Fibroblast of the conjunctiva (primary cell): ENCODE results near the gene TRIM74.
"Not testable (repeated sequence)": the region's sequence is repeated elsewhere in the genome, so short reads cannot be mapped to it uniquely, and the experiment has no call there.

ENCODE experiments used
- DNase-seq: peaks from one replicate; pipeline ENCODE4 v3.0.0-alpha.2; 2010; ENCODE audit warnings: low read depth

The TRIM74 gene

DNA sequence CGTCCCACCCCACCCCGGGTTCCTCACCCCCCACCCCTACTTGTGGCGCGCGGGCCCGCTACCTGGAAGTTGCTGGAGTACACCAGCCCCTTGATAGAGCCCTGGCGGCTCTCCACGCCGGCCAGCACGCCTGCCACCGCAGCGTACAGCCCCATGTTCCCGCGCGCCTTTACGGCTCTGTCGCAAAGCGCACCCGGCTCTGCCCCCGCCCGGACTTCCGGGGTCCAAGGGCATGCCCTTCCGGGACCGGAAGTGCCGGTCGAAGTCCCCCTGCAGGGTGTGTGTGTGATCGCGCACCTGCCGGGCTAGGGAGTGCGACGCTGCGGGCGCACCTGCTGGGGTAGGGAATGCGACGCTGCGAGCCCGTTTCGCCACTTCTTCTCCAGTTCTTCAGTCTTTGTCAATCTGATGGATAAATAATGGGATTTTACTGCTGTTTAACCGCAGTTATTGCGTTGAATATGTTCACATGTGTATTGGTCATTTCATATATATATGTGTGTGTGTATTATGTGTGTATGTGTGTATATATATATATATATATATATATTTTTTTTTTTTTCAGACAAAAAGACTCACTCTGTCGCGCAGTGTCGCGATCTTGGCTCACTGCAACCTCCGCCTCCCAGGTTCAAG lies 14.6 kb downstream of the TRIM74 start:
- not testable (repeated sequence) for DNase-seq

DNA sequence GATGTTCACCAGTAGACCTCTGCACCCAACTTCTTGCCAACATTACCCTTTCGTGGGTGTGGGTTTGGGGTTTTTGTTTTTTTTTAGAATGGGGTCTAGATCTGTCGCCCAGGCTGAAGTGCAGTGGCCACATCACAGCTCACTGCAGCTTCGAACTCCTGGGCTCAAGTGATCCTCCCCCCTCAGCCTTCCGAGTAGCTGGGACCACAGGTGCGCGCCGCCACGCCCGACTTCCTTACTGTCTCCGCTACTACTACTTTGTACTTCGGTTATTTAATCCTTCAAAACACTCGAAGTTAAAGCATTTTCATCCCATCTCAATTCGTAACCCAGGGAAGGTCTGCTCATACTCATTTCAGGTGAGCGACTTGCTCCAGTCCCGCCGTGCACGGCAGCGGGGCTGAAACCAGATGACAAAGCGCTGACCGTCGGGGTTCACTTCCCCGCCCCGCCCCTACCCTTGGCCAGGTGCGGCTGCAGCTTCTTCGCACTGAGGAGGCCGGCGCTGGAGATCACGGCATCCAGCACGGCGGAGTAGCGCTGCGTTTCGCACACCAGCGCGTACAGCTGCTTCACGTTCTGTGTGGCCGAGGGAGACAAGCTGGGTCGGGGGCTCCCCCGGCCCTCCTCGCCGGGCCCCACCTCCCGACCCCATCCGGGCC lies 15.2 kb downstream of the TRIM74 start:
- not testable (repeated sequence) for DNase-seq

DNA sequence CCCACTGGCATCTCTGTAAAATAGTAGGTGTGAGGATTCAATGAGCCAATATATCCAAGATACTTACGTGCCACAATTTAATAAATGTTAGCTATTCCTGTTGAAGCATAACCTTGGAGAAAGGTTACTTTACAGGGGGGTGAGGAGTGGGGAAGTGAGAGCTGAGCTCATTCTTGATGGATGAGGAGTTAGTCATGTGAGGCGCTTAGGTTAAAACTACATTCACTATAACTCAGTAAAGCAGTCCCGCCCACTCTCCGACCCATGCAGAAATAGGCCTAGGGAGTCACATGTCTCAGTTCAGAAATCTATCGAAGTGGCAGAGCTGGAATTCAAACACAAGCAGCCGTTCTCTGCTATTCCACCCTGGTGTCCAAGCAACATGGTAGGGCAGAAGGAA lies 18.8 kb downstream of the TRIM74 start:
- not testable (repeated sequence) for DNase-seq

DNA sequence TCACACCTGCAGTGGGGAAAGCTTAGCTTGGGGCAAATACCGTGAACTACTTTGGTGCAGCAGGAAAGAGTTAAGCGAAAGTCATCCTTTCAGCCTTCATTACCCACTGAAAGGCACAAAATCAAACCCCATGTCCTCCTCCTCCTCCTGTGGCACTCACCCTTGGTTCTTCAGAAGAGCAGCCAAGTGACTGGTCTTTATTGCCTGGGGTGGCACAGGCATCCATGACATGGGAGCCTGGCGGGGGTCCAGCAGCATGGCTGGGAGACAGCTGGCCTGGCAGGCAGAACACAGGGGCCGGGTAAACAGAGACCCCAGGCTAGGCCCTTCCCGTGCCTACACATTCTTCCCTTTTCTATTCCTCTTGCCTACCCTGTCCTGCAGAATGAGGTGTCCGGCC lies 19.6 kb downstream of the TRIM74 start:
- not testable (repeated sequence) for DNase-seq

DNA sequence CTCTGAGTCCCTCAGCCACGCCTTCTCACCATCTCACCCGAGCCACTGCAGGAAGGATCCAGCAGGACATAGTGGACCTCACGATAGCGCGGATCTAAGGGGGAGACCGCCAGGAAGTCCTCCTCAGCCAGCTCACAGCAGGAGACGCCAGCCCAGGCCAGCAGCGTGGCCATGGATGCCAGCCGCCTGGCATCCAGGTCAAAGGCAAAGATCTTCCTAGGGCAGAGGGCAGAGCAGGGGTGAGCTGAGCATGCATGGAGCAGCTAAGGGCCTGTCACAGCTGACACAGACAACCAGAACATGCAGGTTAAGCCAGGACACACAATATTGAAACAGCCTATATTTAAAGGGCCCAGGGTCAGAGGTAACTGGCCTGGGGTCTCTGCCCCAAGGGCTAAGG lies 20.0 kb downstream of the TRIM74 start:
- not testable (repeated sequence) for DNase-seq

DNA sequence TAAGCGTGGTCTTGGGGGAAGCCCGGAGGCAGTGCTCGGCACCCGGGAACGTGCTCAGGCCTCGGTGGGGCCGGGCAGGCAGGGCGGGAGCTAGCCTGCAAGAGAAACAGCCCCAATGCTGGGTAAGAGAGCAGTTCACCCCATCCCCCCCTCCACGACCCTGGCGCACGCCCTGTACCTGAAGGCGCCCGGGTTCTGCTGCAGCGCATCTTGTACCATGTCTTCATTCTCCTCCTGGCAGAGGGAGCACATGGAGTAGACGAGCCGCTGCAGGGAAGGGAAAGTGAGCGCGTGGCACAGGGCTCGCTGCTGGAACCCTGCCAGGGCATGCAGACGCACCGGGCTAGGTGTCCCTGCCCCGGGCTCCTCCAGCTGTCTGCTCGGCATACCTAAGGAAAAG lies 20.6 kb downstream of the TRIM74 start:
- DNase-seq: not testable (repeated sequence)

DNA sequence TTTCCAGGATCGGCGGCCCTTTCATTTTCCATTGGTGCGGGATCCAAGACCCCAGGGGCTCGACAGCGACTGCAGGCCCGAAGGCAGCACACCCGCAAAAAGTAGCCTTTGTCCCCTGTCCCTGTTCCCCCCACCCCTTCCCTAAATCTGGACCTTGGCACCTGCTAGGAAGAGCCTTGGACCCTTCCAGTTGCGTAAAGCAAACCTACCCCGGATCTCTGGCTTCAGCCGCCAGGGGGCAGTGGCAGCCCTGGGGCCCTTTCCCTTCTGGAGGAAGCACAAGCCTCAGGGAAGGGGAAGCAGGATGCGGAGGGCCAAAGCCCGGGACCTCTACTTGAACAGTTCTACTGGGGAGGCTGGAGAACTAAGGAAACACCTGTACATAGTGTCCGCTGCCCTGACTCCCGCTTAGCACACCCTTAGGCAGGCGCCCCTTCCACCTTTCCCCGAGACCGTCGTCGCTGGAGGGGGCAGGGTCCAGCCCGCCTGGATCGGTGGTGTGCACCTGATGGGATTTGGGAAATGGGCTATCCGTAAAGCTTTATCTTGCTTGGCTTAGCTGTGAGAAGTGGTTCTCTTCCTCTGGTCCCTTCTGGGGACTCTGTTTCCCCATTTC lies 23.0 kb downstream of the TRIM74 start:
- DNase-seq: not testable (repeated sequence)

DNA sequence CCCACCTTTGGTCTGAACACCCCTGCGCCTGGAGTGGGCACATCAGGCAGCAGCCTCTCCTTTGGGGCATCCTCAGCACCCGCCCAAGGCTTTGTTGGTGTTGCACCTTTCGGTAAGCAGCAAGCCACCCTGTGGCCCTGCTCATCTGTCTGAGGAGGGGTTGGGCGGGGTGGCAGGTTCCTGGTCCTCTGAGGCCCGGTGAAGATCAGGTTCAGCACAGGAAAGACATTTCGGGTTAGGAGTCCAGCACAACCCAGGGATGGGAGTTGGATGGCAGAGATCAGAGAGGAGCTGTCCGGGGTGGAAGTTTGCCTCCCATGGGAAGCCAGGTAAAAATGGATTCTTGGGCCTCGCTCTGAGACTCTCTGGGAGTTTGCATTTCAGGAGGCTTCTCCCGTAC lies 23.7 kb downstream of the TRIM74 start:
- DNase-seq: not testable (repeated sequence)

DNA sequence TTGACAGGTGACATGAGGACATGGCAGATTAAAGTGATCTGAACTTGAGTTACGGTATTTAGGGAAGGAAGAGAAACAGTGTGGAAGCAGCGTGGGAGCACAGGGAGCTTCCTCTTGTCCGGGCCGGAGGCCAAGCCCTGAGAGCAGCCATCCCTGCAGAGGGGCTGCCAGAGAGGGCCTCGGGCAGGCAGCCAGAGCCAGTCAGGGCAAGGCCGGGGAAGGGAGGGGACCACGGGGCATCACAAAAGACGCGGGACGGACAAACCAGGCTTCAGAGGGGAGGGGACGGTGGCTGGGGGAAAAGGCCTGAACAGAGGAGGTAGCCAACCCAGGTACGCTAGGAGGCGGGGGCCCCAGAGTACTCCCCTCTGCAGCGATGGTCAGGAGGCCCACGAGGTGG lies 24.3 kb downstream of the TRIM74 start:
- DNase-seq: not testable (repeated sequence)

DNA sequence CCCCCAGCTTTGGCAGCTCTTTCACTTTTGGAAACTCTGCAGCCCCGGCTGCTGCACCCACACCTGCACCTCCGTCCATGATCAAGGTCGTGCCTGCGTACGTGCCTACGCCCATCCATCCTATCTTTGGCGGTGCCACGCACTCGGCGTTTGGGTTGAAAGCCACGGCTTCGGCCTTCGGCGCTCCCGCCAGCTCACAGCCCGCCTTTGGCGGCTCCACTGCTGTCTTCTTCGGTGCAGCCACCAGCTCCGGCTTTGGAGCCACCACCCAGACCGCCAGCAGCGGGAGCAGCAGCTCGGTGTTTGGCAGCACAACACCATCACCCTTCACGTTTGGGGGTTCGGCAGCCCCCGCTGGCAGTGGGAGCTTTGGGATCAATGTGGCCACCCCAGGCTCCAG lies 26.3 kb downstream of the TRIM74 start:
- DNase-seq: not testable (repeated sequence)

DNA sequence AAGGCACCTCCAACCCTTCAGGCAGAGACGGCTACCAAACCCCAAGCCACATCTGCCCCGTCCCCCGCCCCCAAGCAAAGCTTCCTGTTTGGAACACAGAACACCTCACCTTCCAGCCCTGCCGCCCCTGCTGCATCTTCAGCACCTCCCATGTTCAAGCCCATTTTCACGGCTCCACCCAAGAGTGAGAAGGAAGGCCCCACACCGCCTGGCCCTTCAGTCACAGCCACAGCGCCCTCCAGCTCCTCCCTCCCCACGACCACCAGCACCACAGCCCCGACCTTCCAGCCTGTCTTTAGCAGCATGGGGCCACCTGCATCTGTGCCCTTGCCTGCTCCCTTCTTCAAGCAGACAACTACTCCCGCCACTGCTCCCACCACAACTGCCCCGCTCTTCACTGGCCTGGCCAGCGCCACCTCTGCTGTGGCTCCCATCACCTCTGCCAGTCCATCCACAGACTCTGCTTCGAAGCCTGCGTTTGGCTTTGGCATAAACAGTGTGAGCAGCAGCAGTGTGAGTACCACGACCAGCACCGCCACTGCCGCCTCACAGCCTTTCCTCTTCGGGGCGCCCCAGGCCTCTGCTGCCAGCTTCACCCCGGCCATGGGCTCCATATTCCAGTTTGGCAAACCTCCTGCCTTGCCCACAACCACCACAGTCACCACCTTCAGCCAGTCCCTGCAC lies 27.1 kb downstream of the TRIM74 start:
- DNase-seq: not testable (repeated sequence)

DNA sequence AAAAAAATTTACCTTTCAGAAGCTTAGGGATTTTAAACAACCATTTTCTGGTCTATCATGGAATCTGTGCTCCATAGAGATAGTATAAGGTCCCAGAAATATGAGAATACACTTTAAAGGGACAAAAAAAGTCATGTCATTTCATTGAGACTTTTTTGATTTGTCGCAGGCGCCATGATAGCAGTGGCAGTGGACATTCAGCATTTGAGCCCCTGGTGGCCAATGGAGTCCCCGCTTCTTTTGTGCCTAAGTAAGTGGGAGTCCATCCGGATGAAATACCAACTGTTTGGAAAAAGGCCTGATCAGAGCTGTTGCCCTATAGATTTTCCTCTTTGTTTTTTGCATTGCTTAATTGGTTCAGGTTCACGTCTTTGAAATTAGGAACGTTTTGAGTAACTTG lies 41.0 kb downstream of the TRIM74 start:
- DNase-seq: not testable (repeated sequence)

DNA sequence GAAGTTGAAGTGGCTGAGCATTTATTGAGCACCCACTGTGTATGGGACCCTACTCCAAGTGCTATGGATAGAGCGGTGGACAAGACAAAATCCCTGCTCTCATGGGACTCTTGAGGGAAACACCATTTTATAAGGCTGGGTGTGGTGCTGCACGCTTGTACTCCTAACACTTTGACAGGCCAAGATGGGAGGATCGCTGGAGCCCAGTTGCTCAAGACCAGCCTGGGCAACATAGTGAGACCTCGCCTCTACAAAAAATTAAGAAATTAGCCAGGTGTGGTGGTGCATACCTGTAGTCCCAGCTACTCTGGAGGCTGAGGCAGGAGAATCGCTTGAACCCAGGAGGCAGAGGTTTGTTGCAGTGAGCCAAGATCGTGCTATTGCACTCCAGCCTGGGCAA lies 41.5 kb downstream of the TRIM74 start:
- DNase-seq: not testable (repeated sequence)

DNA sequence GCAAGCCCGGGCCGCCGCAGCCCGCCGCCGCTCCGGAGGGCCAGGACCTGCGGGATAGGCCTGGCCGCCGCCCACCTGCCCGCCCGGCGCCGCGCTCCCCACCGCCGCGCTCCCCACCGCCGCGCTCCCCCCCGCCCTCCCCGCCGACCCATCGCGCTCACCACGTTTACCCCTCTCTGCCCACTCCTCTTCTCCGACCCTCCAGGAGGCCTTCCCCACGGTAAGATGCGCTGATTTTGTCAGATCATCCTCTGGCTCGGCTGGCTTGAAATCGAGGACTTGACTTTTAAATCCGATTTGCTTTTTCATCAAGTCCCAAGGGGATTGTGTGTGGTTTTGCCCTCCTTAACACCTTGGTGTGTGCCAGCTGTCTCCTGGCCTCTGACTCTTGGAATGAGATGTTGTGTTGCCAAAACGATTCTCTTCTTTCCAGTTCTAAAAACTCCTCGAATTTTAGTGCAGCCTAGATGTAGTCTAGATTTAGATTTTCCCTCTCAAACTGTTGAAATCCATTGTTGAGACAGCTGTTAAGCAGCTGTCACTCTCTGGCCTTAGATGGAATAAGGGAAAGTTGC lies 43.6 kb downstream of the TRIM74 start:
- peak; percentile 38 for DNase-seq

DNA sequence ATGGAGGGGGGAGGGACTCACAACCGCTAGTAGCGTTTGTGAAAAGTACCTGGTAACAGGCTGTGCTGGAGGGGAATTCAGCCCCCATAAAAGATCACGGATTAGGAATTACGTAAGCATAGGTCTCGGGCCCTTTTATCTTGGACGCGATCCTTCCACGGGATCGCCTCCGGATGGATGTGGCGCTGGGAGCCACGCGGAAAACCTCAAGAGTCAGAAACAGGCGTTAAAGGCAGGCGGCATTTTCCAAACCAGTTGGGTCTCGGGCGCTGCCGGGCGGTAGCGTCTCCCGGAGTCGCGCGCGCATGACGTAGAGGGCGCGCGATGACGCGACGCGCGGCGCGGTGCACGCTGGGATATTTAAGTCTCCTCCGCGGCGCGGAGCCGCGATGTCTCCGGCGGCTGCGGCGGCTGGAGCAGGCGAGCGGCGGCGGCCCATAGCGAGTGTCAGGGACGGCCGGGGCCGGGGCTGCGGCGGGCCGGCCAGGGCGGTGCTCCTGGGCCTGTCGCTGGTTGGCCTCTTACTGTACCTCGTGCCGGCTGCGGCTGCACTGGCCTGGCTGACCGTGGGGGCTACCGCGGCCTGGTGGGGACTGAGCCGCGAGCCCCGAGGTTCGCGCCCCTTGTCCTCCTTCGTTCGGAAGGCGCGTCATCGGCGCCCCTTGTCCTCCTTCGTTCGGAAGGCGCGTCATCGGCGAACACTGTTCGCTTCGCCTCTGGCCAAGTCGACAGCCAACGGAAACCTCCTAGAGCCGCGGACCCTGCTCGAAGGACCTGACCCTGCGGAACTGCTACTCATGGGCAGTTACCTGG lies 44.3 kb downstream of the TRIM74 start, which contains the start of gene POM121:
TSS of gene POM121 (plus strand) at position 363 of the 813 bp plus-strand sequence. CDS start at position 390, 27 bp downstream.
- DNase-seq: peak; percentile 62

DNA sequence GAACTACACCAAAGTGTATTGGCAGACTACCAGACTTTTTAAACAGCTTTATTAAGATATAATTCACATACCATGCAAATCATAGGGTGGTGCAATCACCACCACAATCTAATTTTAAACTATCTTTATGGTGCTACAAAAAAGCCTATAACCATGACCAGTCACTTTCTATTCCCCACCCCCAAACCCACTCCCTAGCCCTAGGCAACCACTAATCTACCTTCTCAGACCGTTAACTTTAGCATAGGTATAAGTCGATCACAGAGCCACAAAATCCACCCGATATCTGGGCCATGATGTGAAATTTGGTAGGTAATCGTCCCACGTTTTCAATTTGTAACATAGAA lies 44.9 kb downstream of the TRIM74 start:
- no peak for DNase-seq

DNA sequence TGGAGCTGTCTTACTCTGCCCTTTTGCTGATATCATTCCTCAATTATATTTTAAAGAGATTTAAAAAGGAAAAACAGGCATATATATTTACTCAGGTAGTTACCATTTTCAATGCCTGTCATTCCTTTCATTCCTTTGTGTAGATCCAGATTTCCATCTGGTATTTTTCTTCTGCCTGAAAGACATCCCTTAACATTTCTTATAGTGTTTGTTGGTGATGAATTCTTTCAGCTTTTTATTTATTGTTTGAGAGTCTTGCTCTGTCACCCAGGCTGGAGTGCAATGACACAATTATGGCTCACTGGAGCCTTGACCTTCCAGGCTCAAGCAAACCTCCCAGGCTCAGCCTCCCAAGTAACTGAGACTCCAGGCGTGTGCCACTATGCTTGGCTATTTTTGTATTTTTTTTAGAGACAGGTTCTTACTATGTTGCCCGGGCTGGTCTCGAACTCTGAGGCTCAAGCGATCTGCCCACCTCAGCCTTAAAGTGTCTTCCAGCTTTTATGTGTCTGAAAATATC lies 50.0 kb downstream of the TRIM74 start:
- DNase-seq: no peak

DNA sequence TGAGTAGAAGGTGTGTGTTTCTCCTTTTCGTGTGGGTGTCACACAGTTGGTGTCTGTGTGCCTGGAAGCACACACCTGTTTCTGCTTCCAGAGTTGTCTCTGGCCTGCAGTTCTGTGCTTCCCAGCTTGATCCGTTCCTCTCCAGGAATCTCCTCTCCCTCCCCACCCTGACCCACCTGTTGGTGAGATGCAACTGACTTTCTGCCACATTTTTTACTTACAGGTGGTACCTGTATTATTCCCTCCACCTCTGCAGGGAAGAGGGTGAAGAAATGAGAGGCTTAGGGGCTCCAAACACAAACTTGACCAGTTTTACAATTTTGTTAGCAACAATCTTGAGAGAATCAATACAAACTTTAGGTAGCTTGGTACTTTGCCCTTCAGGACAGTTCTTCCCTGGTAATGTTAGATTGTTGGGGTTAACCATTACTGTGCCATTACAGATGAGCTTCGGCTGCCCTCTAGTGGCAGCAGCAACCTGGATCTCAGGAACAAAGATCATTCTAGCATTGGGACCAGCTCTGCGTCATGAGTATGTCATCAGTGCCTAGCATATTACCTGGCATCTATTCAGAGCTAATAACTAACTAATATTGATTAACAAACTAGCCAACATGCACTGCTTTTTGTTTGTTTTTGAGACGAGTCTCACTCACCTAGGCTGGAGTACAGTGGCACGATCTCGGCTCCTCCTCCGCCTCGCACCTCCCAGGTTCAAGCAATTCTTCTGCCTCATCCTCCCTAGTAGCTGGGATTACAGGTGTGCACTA lies 54.3 kb downstream of the TRIM74 start:
- DNase-seq: peak; percentile 31

DNA sequence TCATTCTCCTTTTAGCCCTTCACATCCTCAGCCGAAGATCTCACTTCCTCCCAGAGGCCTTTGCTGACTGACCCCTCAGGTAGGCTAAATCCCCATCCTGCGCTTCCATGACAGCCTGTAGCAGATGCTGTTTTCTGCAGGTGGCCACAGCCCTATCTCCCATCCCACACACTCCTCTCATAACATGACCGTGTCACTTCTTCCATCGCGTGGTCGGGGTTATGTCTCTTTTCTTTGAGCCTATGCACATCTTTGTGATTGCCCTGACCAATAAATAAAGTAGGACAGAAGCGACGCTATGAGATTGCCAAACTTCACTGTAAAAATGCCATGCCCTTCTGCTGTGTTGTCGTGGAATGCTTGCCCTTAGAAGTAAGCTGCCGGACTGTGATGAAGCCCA lies 55.5 kb downstream of the TRIM74 start:
- DNase-seq: not testable (repeated sequence)

DNA sequence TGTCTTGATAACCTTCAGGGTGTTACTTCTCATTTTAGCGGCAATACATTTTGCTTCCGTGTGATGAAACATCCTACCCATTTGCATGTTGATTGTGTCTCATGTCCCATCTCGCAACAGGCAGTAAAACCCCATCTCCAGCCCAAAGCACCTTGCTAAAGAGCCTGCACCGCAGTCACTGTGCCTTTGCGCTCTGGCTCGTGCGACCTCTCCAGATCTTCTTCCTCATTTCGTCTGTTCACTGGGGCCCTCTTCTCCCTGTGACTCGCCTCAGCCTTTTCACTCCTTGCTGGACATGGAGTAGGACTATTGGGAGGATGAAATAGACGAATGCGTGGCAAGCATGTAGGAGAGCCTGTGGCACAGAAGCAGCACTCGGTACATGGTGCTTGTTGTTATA lies 57.9 kb downstream of the TRIM74 start:
- DNase-seq: not testable (repeated sequence)
